IMR-90 (cell line): ENCODE measurements around the gene VDR. TPM values are rescaled to one million over a fixed set of nuclear protein-coding genes. Genes with fewer than 3 reads are reported as not detected.

Experiments used
- ATAC-seq: fragments of 200-7000 bp; cut with Tn5 transposase; 2 replicates; pipeline ENCODE4 v1.9.1; 2020; ENCODE audit warnings: low read depth, mild to moderate bottlenecking, moderate library complexity
- BruUV-seq: library from RNA; stranded (reverse); fragments of 400-500 nt; replicated peaks from 2 replicates; lab custom pipeline; 2021; lab: Mats Ljungman, UMichigan
- CTCF ChIA-PET: fragments of 300-600 bp; formaldehyde crosslinking; extraction: SDS; loops from one replicate; lab custom pipeline; 2021; ENCODE audit warnings: antibody characterized with exemption; lab: Yijun Ruan, JAX
- POLR2A ChIA-PET: fragments of 300-600 bp; sonication (Branson Sonifier 250); formaldehyde crosslinking; loops from one replicate; lab custom pipeline; 2022; ENCODE audit warnings: antibody characterized with exemption; ENCODE audit not compliant: unreplicated experiment; lab: Charles Lee
- DNase-seq: peaks from one replicate; pipeline ENCODE4 v3.0.0; 2013
- H2AFZ ChIP-seq: replicated peaks from 2 replicates; pipeline ENCODE3; 2013; ENCODE audit warnings: low read length, mild to moderate bottlenecking; ENCODE audit not compliant: poor library complexity
- H2AK5ac ChIP-seq: 2 replicates; pipeline ENCODE4 v1.6.1; 2013; ENCODE audit warnings: low read depth, low read length, inconsistent platforms
- H2AK9ac ChIP-seq: replicated peaks from 2 replicates; pipeline ENCODE3; 2013; ENCODE audit warnings: mild to moderate bottlenecking, low read depth, low read length, moderate library complexity; ENCODE audit not compliant: poor library complexity
- H2BK120ac ChIP-seq: 2 replicates; pipeline ENCODE4 v1.6.1; 2013; ENCODE audit warnings: low read depth, low read length, inconsistent platforms
- H2BK15ac ChIP-seq: 3 replicates; pipeline ENCODE4 v1.6.1; 2013; ENCODE audit warnings: low read depth, low read length, inconsistent platforms
- H2BK20ac ChIP-seq: 2 replicates; pipeline ENCODE4 v1.6.1; 2013; ENCODE audit warnings: low read depth, mild to moderate bottlenecking, inconsistent platforms, low read length, moderate library complexity
- H2BK5ac ChIP-seq: 2 replicates; pipeline ENCODE4 v1.6.1; 2013; ENCODE audit warnings: mild to moderate bottlenecking, low read depth, low read length, inconsistent platforms; ENCODE audit not compliant: poor library complexity, severe bottlenecking
- H3K14ac ChIP-seq: replicated peaks from 2 replicates; pipeline ENCODE4 v1.6.1; 2013; ENCODE audit warnings: low read depth, low read length, inconsistent platforms
- H3K18ac ChIP-seq: 2 replicates; pipeline ENCODE4 v1.6.1; 2013; ENCODE audit warnings: low read depth, low read length, control low read depth
- H3K23ac ChIP-seq: 2 replicates; pipeline ENCODE4 v1.6.1; 2013; ENCODE audit warnings: low read depth, low read length, inconsistent platforms
- H3K27ac ChIP-seq: 2 replicates; pipeline ENCODE4 v1.5.1; 2013; ENCODE audit warnings: mild to moderate bottlenecking, control low read depth, low read length; ENCODE audit not compliant: insufficient read depth
- H3K27me3 ChIP-seq: 2 replicates; pipeline ENCODE4 v1.6.1; 2013; ENCODE audit warnings: low read length; ENCODE audit not compliant: control insufficient read depth, insufficient read depth
- H3K36me3 ChIP-seq: 2 replicates; pipeline ENCODE4 v1.6.1; 2013; ENCODE audit warnings: low read length, mixed read lengths; ENCODE audit not compliant: control insufficient read depth, insufficient read depth
- H3K4ac ChIP-seq: 2 replicates; pipeline ENCODE4 v1.6.1; 2013; ENCODE audit warnings: low read depth, low read length, inconsistent platforms
- H3K4me1 ChIP-seq: 2 replicates; pipeline ENCODE4 v1.6.1; 2013; ENCODE audit warnings: low read length, mixed read lengths; ENCODE audit not compliant: control insufficient read depth, insufficient read depth
- H3K4me2 ChIP-seq: 2 replicates; pipeline ENCODE4 v1.6.1; 2013; ENCODE audit warnings: low read depth, mild to moderate bottlenecking, control low read depth, low read length, moderate library complexity
- H3K4me3 ChIP-seq: 2 replicates; pipeline ENCODE4 v1.5.1; 2013; ENCODE audit warnings: low read depth, mild to moderate bottlenecking, control low read depth, low read length, moderate library complexity; ENCODE audit not compliant: insufficient read depth
- H3K56ac ChIP-seq: 2 replicates; pipeline ENCODE4 v1.6.1; 2013; ENCODE audit warnings: low read length, inconsistent platforms; ENCODE audit not compliant: insufficient read depth; ENCODE audit errors: extremely low read depth
- H3K79me1 ChIP-seq, 2 experiments: 2 replicates each; pipeline ENCODE4 v1.6.1; 2013; ENCODE audit warnings: low read length in 2 of 2, inconsistent platforms in 1 of 2, low read depth in 1 of 2
- H3K9ac ChIP-seq: 2 replicates; pipeline ENCODE4 v1.6.1; 2013; ENCODE audit warnings: low read depth, low read length, control low read depth
- H3K9me1 ChIP-seq: 2 replicates; pipeline ENCODE4 v1.6.1; 2013; ENCODE audit warnings: low read length, inconsistent platforms; ENCODE audit not compliant: insufficient read depth
- H3K9me3 ChIP-seq: 2 replicates; pipeline ENCODE4 v1.6.1; 2013; ENCODE audit warnings: low read length; ENCODE audit not compliant: control insufficient read depth, insufficient read depth
- H4K20me1 ChIP-seq: 2 replicates; pipeline ENCODE4 v1.6.1; 2013; ENCODE audit warnings: low read length, inconsistent platforms; ENCODE audit not compliant: insufficient read depth
- H4K5ac ChIP-seq: 2 replicates; pipeline ENCODE4 v1.6.1; 2013; ENCODE audit warnings: mild to moderate bottlenecking, low read depth, low read length, control low read depth
- H4K8ac ChIP-seq, 2 experiments: 2 replicates each; pipeline ENCODE4 v1.6.1; 2013; ENCODE audit warnings: low read depth in 2 of 2, low read length in 2 of 2, control low read depth in 1 of 2, inconsistent platforms in 1 of 2
- H4K91ac ChIP-seq: 2 replicates; pipeline ENCODE4 v1.6.1; 2013; ENCODE audit warnings: low read depth, low read length, inconsistent platforms; ENCODE audit not compliant: insufficient read depth
- BHLHE40 ChIP-seq: fragments of 150-350 bp; IDR thresholded peaks from 2 replicates; pipeline ENCODE4 v1.6.1; 2016; ENCODE audit warnings: mild to moderate bottlenecking, low read depth, low read length
- CHD1 ChIP-seq: IDR thresholded peaks from 2 replicates; pipeline ENCODE4 v1.6.1; 2012; ENCODE audit warnings: low read depth, low read length, improper control_type of control experiment
- MAZ ChIP-seq: IDR thresholded peaks from 2 replicates; pipeline ENCODE4 v1.6.1; 2012; ENCODE audit warnings: low read depth, mild to moderate bottlenecking, low read length, improper control_type of control experiment, moderate library complexity, borderline replicate concordance
- WGBS, 2 experiments: methylation state at CpG; one replicate each; pipeline versions ENCODE4 v1.1.5 to v1.1.7; 2013; ENCODE audit warnings: missing lambda C conversion rate in 2 of 2; ENCODE audit not compliant: insufficient read length in 1 of 2; ENCODE audit errors: extremely low coverage in 2 of 2; 5-methylcytosine and 5-hydroxymethylcytosine counted together
- dilution Hi-C: fragments of 300-500 bp; cut with HindIII; formaldehyde crosslinking; loops from one replicate; pipeline ENCODE4 v1.14.3; 2018; ENCODE audit warnings: low sequenced_read_pairs; ENCODE audit not compliant: unreplicated experiment
- in situ Hi-C: fragments of 300-500 bp; cut with MboI; formaldehyde crosslinking; loops from 3 replicates; pipeline ENCODE4 v1.14.3; 2019; ENCODE audit warnings: low sequenced_read_pairs, inconsistent platforms, mixed read lengths
- intact Hi-C: fragments of 100-400 bp; cut with micrococcal nuclease; formaldehyde crosslinking; loops from 2 replicates; pipeline ENCODE4 v1.10.0; 2022
- polyA plus RNA-seq, 3 experiments: library from polyadenylated mRNA; depleted of rRNA; stranded (reverse); fragments of >200 nt; gene quantifications; 2 replicates each; pipeline ENCODE4 v1.2.3, GENCODE V29; 2012; ENCODE audit warnings: low replicate concordance in 1 of 3
- total RNA-seq: library from RNA; depleted of rRNA; stranded (reverse); fragments of >200 nt; gene quantifications from 2 replicates; pipeline ENCODE4 v1.2.3, GENCODE V29; 2012

VDR gene
- total and polyA plus RNA-seq, 2 of the 4 experiments (the other 2 are of a cell fraction) = 5.4 to 8.5 TPM

DNA sequence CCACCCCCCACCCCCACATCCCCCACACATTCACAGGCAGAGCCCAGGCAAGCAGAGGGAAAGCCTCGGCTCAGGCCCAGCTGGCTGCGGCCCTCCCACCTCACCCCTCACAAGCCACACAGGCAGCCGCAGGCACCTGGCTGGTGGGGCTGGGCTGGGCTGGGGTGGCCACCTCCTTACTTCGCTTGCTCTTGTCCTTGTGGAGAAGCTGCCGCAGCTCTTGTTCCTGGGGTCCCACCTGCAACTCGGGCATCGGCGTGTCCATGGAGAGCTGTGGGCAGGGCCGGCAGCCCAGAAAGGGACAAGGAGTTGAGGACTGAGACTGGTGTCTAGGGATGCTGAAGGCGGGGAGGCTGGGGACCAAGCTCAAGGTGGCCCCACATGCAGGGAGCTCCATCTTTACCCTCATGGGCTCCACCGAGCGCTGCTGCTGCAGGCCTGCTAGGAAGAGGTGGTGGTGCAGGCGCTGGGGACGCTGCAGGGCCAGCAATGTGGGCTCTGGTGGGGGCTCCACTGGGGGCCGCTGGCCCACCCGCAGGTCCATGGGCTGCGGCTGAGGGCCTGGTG is 106.3 kb downstream of the VDR start:
- H2AK9ac ChIP-seq = no peak overlapping the region
- H3K56ac ChIP-seq = no peak overlapping the region
- no peak overlapping the region for H4K5ac ChIP-seq
- ChIA-PET CTCF (no interaction called here), POLR2A (no interaction called here)
- peaks cover 51% of the 10 kb centered on the region for H3K36me3 ChIP-seq
- intact Hi-C loops = no loop called here
- H3K14ac ChIP-seq = no peak overlapping the region
- H3K79me1 ChIP-seq = peaks cover 23 to 62% of the 10 kb centered on the region in 2 experiments
- no peak overlapping the region for H2BK20ac ChIP-seq
- no peak overlapping the region for H2BK5ac ChIP-seq
- H2AFZ ChIP-seq = no peak overlapping the region
- WGBS, 2 experiments = 98% methylated on average over 8 of the region's 17 CpGs; no CpG with 5 or more reads in 1 of the 2 experiments
- DNase-seq (no peak), ATAC-seq (no peak)
- dilution Hi-C loops = no loop called here
- no peak for TF ChIP-seq CHD1
- TF ChIP-seq BHLHE40 = no peak
- no peak for TF ChIP-seq MAZ
- no peak overlapping the region for H4K91ac ChIP-seq
- no peaks in the 10 kb centered on the region for H3K27me3 ChIP-seq
- peaks cover 16% of the 10 kb centered on the region; the same call in 1 of the 2 replicates for H3K4me1 ChIP-seq
- in situ Hi-C loops = no loop called here
- no peak overlapping the region for H3K4ac ChIP-seq
- H4K20me1 ChIP-seq = peaks cover 65% of the 10 kb centered on the region
- H3K9ac ChIP-seq = no peak overlapping the region
- no peak overlapping the region for H3K4me3 ChIP-seq
- H2BK15ac ChIP-seq = no peak overlapping the region
- no TSS peak for BruUV-seq
- H3K9me3 ChIP-seq = no peaks in the 10 kb centered on the region
- H2BK120ac ChIP-seq = no peak overlapping the region
- H3K4me2 ChIP-seq = no peak overlapping the region
- H3K27ac ChIP-seq = no peak overlapping the region
- H4K8ac ChIP-seq = no peak overlapping the region
- no peak overlapping the region for H2AK5ac ChIP-seq
- peaks cover 10% of the 10 kb centered on the region; the same call in 1 of the 2 replicates for H3K9me1 ChIP-seq
- H3K23ac ChIP-seq = no peak overlapping the region
- no peak overlapping the region for H3K18ac ChIP-seq
